NCI-H2107 treated with DMSO at 0.1 percent for 48 hours (cell line): ENCODE results near the gene C5orf34.
A peak's percentile ranks its signal among the peaks of the same experiment; 100 is the strongest.
"Not testable (repeated sequence)": the region's sequence is repeated elsewhere in the genome, so short reads cannot be mapped to it uniquely, and the experiment has no call there.

ENCODE experiments used
- DNase-seq: peaks from one replicate; lab custom pipeline; 2025; ENCODE audit not compliant: unreplicated experiment; lab: John Stamatoyannopoulos, UW

C5orf34 gene

GRCh38 chr5:43515678-43516048, 715 bp upstream of the C5orf34 start:
- DNase-seq = no peak

DNA sequence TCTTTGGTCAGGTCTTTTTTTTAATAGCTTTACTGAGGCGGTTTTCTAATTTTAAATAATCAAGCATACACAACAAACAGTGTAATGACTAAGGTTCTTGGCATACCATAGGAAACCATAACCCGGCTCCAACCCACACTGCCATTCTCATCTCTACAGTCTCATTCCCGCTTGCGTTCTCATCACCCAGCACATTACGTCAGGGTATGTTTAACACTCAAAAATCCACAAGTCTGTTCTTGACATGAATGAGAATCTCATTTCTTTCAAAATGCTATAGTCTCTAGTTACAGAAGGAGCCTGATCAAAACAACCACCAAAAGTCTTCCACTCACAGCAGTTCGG, 505 bp downstream of the C5orf34 start:
- DNase-seq = peak; percentile 66

GRCh38 chr5:43514025-43514424, 923 bp downstream of the C5orf34 start:
- no peak for DNase-seq

DNA sequence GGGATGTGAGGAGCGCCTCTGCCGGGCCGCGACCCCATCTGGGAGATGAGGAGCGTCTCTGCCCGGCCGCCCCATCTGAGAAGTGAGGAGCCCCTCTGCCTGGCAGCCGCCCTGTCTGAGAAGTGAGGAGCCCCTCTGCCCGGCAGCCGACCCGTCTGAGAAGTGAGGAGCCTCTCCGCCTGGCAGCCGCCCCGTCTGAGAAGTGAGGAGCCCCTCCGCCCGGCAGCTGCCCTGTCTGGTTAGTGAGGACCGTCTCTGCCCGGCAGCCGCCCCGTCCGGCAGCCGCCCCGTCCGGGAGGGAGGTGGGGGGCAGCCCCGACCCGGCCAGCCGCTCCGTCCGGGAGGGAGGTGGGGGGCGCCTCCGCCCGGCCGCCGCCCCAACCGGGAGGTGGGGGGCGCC, 3.9 kb downstream of the C5orf34 start:
- not testable (repeated sequence) for DNase-seq

DNA sequence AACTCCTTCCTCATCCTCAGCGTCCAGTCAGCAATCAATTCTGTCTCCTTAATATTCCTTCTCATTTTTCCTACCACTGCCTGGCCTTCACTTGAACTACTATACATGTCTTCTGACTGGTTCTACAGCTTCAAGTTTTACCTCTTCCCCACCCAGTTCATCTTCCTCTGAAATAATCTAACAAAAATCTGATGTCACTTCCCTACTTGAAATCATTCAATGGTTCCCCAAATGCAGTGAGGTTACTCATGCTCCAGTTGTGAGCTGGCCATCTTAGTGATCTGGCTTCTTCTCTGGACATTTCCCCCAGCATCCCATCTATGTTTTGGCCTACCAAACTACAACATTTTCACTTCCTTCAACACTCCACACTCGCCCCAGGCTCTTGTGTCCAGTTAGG, 16.4 kb downstream of the C5orf34 start:
- DNase-seq = no peak

DNA sequence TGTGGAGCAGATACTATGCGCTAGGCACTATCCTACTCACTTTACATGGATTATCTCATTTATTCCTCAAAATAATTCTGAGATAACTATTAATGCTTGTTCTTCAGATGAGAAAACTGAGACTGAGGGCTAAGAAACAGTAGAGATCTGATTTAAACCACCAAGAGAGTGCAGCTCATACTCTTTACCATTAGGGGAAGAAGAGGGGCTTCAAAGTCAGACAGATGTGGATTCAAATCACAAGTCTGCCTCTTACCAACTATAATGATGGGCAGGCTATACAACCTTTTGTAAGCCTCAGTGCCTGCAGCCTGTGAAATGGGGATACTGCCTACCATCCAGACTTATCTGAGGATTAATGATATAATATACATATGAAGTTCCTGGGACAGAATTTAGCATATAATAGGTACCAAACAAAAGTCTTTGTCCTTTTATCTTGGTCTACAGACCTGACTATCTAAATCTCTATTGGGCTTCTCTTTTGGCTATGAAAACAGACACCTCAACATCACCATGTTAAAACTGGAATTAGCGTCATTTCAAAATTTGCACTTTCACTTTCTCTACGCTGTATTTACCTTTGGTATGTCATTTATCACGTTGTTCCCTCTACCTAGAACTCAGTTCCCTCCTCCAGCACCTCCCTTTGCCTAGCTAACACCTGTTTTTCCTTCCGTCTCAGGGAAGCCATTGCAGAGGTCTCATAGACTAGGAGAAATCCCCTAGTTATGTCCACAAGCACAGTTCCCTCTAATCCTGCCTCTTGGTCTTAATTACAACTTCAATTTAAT, 17.4 kb downstream of the C5orf34 start:
- DNase-seq = no peak

- no peak for DNase-seq
Observed at GRCh38 chr5:43491326-43491725, 23.6 kb downstream of the C5orf34 start.

DNA sequence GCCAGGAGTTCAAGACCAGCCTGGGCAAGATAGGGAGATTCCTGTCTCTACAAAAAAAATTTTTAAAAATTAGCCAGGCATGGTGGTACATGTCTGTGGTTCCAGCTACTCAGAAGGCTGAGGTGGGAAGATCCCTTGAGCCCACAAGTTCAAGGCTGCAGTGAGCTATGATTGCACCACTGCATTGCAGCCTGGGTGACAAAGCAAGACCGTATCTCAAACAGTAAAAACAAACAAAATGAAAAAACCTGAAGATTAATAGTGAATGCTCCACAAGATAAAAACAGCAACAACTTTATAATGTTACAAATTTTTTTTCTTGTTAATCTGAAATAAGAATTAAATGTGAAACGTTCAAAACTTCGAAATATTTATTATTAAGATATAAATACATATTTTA, 28.6 kb downstream of the C5orf34 start:
- DNase-seq = no peak

GRCh38 chr5:43485406-43485805, 29.5 kb downstream of the C5orf34 start:
- no peak for DNase-seq

- DNase-seq = peak; percentile 81
Observed at GRCh38 chr5:43484106-43484849, 30.7 kb downstream of the C5orf34 start.

- peak; percentile 87 for DNase-seq
Observed at GRCh38 chr5:43483298-43484105, 31.4 kb downstream of the C5orf34 start, which contains the start of gene TMEM267. TMEM267 (minus strand) TSS chr5:43483865; CDS start chr5:43453969, 29,896 bp downstream.

- DNase-seq = no peak
Observed at GRCh38 chr5:43482490-43483297, 32.3 kb downstream of the C5orf34 start.

- no peak for DNase-seq
Observed at GRCh38 chr5:43469671-43470391, 45.1 kb downstream of the C5orf34 start.

GRCh38 chr5:43467100-43467499, 47.8 kb downstream of the C5orf34 start:
- no peak for DNase-seq

DNA sequence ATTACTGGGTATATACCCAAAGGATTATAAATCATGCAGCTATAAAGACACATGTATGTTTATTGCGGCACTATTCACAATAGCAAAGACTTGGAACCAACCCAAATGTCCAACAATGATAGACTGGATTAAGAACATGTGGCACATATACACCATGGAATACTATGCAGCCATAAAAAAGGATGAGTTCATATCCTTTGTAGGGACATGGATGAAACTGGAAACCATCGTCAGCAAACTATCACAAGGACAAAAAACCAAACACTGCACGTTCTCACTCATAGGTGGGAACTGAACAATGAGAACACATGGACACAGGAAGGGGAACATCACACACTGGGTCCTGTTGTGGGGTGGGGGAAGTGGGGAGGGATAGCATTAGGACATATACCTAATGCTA, 49.5 kb downstream of the C5orf34 start:
- not testable (repeated sequence) for DNase-seq

DNA sequence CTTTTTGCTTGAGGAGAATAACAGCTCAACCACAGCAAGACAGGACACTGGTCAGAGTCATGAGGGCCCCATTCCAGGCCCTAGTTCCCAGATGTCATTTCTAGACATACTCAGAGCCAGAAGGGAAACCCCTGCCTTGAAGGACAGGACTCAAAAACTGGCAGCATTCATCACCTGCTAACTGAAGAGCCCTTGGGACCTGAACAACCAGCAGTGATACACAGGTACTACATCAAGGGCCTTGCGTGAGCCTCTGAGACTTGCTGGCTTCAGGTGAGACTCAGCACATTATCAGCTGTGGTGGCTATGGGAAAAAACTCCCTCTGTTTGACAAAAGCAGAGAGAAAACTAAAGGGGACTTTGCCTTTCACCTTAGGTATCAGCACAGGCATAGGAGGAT, 53.9 kb downstream of the C5orf34 start:
- DNase-seq = no peak

DNA sequence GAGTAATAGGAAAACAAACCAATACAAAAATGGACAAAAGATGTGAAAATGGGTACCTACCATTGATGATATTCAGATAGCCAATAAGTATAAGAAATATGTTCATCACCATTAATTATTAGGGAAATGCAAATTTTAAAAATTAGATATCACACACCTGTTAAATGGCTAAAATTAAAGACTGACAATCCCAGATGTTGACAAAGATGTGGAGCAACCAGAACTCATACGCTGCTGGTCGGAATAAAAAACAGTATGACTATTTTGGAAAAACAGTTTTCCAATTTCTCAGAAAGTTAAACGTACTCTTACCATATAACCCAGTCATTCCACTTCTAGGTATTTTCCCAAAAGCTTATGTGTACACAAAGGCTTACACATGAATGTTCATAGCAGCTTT, 58.4 kb downstream of the C5orf34 start:
- no peak for DNase-seq

DNA sequence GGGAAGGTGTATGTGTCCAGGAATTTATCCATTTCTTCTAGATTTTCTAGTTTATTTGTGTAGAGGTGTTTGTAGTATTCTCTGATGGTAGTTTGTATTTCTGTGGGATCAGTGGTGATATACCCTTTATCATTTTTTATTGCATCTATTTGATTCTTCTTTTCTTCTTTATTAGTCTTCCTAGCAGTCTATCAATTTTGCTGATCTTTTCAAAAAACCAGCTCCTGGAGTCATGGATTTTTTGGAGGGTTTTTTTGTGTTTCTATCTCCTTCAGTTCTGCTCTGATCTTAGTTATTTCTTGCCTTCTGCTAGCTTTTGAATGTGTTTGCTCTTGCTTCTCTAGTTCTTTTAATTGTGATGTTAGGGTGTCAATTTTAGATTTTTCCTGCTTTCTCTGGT, 73.4 kb downstream of the C5orf34 start:
- DNase-seq = not testable (repeated sequence)

- DNase-seq = no peak
Observed at GRCh38 chr5:43437062-43437660, 77.8 kb downstream of the C5orf34 start.
